Stimulated activated CD4-positive, alpha-beta T cell treated with anti-CD3 and anti-CD28 coated beads, Interleukin-1b, Interleukin-23, amount 100 ng/mL, for 24 hours (primary cell): ENCODE results near the gene LY6G5B.

ENCODE experiments used
- DNase-seq, 4 experiments: peaks; one replicate each; pipeline ENCODE4 v3.0.0-alpha.2; 2020; ENCODE audit warnings: low read depth in 4 of 4, low spot score in 1 of 4

LY6G5B gene

GRCh38 chr6:31640612-31641011 lies 29.2 kb upstream of the LY6G5B start:
- no peak for DNase-seq

- no peak for DNase-seq
Measured at GRCh38 chr6:31641370-31641769, 28.4 kb upstream of the LY6G5B start.

GRCh38 chr6:31642798-31643570 lies 26.8 kb upstream of the LY6G5B start:
- no peak for DNase-seq

- DNase-seq = no peak
Measured at GRCh38 chr6:31643818-31644454, 25.8 kb upstream of the LY6G5B start.

GRCh38 chr6:31645325-31645724 lies 24.5 kb upstream of the LY6G5B start:
- no peak for DNase-seq

- DNase-seq = peak in 1 of 4 experiments; percentile 21
Measured at GRCh38 chr6:31651602-31652191, 18.1 kb upstream of the LY6G5B start.

GRCh38 chr6:31652925-31653724 lies 16.7 kb upstream of the LY6G5B start:
- DNase-seq = peak in 2 of 4 experiments; percentile 72 to 84

GRCh38 chr6:31654574-31655348 lies 15.0 kb upstream of the LY6G5B start:
- DNase-seq = no peak

- DNase-seq = no peak
Measured at GRCh38 chr6:31655349-31656237, 14.2 kb upstream of the LY6G5B start, which contains the start of gene APOM. Gene APOM (plus strand): TSS chr6:31655894. CDS start chr6:31655967, 73 bp downstream.

GRCh38 chr6:31657406-31658157 lies 12.2 kb upstream of the LY6G5B start:
- no peak for DNase-seq

- no peak for DNase-seq
Measured at GRCh38 chr6:31658158-31658688, 11.6 kb upstream of the LY6G5B start.

- no peak for DNase-seq
Measured at GRCh38 chr6:31658983-31659648, 10.7 kb upstream of the LY6G5B start.

- no peak for DNase-seq
Measured at GRCh38 chr6:31659649-31660380, 10.0 kb upstream of the LY6G5B start.

- DNase-seq = peak; percentile 44 to 79 (median 54)
Measured at GRCh38 chr6:31660381-31661261, 9.2 kb upstream of the LY6G5B start, which contains the start of gene C6orf47. Gene C6orf47 (minus strand): TSS chr6:31660778. CDS start chr6:31659947, 831 bp downstream.

GRCh38 chr6:31661262-31662123 lies 8.3 kb upstream of the LY6G5B start:
- no peak for DNase-seq
